ENCODE data around the gene ART4.

The ART4 gene

GRCh38 chr12:14824012-14824634 is 19.2 kb downstream of the ART4 start:
- TF ChIP-seq TSHZ2 (CRISPR knock-in tag; IDR thresholded peaks at IDR 0.05) (no peak), PATZ1 (CRISPR knock-in tag; IDR thresholded peaks at IDR 0.05; ENCODE audit: borderline replicate concordance) (no peak), ARNTL (CRISPR knock-in tag; IDR thresholded peaks at IDR 0.05; ENCODE audit: borderline replicate concordance, low read depth) (no peak), POU6F1 (CRISPR knock-in tag; IDR thresholded peaks at IDR 0.05; ENCODE audit: borderline replicate concordance, low read depth) (no peak), TOX (CRISPR knock-in tag; IDR thresholded peaks at IDR 0.05; ENCODE audit: borderline replicate concordance) (no peak), ISL1 (CRISPR knock-in tag; IDR thresholded peaks at IDR 0.05) (no peak)
- ATAC-seq = no peak

GRCh38 chr12:14814014-14814413 is 29.3 kb downstream of the ART4 start, which contains the start of gene SMCO3:
Gene SMCO3, minus strand, starts transcription at chr12:14814182. Its CDS starts 7,502 bp downstream, at chr12:14806680.
- TF ChIP-seq POU6F1 (CRISPR knock-in tag; IDR thresholded peaks at IDR 0.05; ENCODE audit: borderline replicate concordance, low read depth) (no peak), GLIS3 (CRISPR knock-in tag; IDR thresholded peaks at IDR 0.05) (no peak), OSR1 (CRISPR knock-in tag; IDR thresholded peaks at IDR 0.05) (no peak), ZNF70 (CRISPR knock-in tag; IDR thresholded peaks at IDR 0.05) (no peak)
- no peak for ATAC-seq

GRCh38 chr12:14811486-14811885 is 31.8 kb downstream of the ART4 start:
- TF ChIP-seq TOX (CRISPR knock-in tag; IDR thresholded peaks at IDR 0.05; ENCODE audit: borderline replicate concordance) (no peak), CSRNP3 (CRISPR knock-in tag; IDR thresholded peaks at IDR 0.05) (no peak)
- no peak for ATAC-seq

GRCh38 chr12:14810953-14811483 is 32.3 kb downstream of the ART4 start:
- no peak for TF ChIP-seq BACH2 (CRISPR knock-in tag; IDR thresholded peaks at IDR 0.05; ENCODE audit: borderline replicate concordance)
- TF ChIP-seq ZFP3 (CRISPR knock-in tag; IDR thresholded peaks at IDR 0.05) = no peak
- TF ChIP-seq GLIS3 (CRISPR knock-in tag; IDR thresholded peaks at IDR 0.05) = no peak
- TF ChIP-seq PATZ1 (CRISPR knock-in tag; IDR thresholded peaks at IDR 0.05; ENCODE audit: borderline replicate concordance) = no peak
- TF ChIP-seq ZNF565 (CRISPR knock-in tag; conservative IDR thresholded peaks at IDR 0.05; ENCODE audit: low read depth) = no peak
- no peak for TF ChIP-seq RARB (CRISPR knock-in tag; IDR thresholded peaks at IDR 0.05)
- TF ChIP-seq ZC3H10 (CRISPR knock-in tag; IDR thresholded peaks at IDR 0.05) = no peak
- peak; percentile 90 for ATAC-seq

Data from SK-N-SH treated with all-trans-retinoic acid at 6 μM for 48 hours (cell line).